Putamen (tissue), 1 donor: ENCODE results near the gene ZNF740.
"Not testable (repeated sequence)": the region's sequence is repeated elsewhere in the genome, so short reads cannot be mapped to it uniquely, and the experiment has no call there.

Source experiments
- DNase-seq: peaks from one replicate; pipeline ENCODE4 v3.0.0-alpha.2; 2016; ENCODE audit warnings: low spot score

ZNF740 gene

GRCh38 chr12:53194973-53195372, 14.5 kb downstream of the ZNF740 start:
- DNase-seq, result no peak

GRCh38 chr12:53195516-53196420, 15.2 kb downstream of the ZNF740 start:
- DNase-seq, result no peak

DNA sequence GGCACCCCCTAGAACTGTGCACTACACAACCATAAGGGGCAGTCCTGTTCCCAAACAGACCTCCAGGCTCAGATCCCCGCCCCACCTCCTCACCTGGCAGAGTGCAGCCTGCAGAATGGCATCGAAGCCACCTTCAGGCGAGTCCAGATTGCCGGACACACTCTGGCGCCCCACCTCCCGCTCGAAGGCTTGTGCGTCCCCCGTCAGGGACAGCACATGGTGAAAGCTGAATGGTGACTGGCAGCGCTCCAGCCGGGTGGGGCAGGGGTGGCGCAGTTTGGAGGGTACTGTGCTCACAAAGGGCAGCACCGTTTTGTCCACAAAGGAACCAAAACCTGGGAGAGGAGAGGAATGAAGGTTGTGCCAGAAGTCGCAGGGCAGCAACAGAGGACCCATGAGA, 16.0 kb downstream of the ZNF740 start:
- DNase-seq, result no peak

DNA sequence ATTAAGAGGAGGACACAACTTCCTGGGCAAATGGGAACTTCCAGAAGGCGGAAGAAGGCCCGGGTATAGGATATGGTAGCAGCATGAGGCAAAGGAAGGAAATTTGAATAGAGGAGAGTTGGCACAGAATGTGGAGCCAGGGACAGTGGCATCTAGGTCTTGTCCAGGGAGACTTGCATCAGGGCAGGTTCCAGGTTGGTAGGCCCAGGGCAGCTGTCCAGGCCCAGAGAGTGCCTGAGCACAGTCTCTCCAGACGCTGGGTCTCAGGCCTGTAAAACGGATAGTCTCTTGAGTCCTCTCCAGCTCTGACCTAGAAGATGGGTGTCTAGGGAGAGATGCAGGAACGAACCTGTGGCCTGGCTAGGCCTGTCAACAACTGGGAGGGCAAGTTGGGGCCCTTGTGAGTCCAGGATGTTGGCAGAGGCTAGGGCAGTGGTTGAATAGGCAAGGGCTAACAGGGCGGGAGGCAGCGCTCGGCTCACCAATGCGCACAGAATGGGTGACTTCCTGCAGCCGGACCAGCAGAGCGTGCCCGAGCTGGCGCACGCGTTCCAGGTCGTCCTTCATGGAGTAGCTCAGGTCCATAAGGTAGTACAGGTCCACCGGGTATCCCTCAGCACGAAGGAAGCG, 16.6 kb downstream of the ZNF740 start:
- no peak for DNase-seq

- no peak for DNase-seq
These were observed 18.1 kb downstream of the ZNF740 start for GRCh38 chr12:53198486-53199110.

GRCh38 chr12:53199700-53200099, 19.2 kb downstream of the ZNF740 start:
- no peak for DNase-seq

GRCh38 chr12:53200107-53200457, 19.6 kb downstream of the ZNF740 start:
- DNase-seq, result no peak

GRCh38 chr12:53200458-53201176, 20.1 kb downstream of the ZNF740 start:
- no peak for DNase-seq

- no peak for DNase-seq
These were observed 20.6 kb downstream of the ZNF740 start for GRCh38 chr12:53201177-53201541.

DNA sequence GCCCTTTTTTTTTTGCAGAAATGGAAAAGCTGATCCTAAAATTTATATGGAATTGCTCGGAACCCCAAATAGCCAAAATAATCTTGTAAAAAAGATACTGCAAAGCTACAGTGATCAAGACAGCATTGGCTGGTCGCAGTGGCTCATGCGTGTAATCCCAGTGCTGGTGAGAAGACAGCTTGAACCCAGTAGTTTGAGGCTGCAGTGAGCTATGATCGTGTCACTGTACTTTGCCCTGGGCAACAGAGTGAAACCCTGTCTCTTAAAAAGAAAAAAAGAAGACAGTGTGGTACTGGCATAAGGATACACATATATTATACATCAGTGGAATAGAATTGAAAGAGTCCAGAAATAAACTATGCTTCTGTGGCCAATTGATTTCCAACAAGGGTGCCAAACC, 21.1 kb downstream of the ZNF740 start:
- no peak for DNase-seq

GRCh38 chr12:53202316-53202715, 21.8 kb downstream of the ZNF740 start:
- not testable (repeated sequence) for DNase-seq

DNA sequence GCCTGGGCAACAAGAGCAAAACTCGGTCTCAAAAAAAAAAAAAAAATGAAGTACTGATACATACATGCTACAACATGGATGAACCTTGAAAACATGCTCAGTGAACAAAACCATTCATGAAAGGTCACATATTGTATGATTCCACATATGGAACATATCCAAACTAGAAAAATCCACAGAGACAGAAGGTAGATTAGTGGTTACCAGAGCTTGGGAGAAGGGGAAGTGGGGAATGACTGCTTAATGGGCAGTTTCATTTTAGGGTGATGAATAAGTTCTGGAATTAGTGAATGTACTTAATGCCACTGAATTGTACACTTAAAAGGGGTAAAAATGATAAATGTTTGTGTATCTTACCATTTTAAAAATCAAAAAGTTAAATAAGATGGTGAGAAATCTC, 23.8 kb downstream of the ZNF740 start:
- DNase-seq, result no peak

DNA sequence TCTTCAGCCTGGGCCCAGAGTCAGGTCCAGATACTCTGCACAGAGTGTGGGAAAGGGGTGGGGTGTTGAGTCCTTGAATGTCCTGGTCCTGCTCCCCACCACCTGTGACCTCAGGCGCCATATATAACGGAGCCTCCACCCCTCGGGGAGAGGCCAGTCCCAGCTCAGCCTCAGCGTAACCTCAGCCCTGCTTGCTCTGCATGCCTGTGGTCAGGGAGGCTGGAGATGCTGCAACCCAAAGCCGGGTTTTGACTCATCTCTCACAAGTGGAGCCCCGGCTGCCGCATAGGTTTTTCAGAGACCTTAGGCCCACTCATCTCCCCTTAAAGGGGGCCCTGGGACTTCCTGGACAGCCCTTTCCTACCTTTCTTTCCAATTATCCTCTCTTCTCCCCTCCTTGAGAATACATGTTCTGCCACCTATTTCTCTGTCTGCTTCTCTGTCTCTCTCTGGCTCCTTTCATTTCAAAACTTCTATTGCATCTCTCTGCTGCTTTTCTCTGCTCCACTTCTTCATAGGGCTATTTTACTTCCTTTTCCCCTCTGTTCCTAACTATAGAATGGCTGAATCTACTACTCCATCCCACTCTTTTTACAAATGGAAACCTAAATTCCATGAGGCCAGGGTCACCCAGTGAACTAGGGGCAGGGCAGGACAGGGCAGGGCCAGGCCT, 25.4 kb downstream of the ZNF740 start:
- DNase-seq, result no peak

GRCh38 chr12:53207042-53207441, 26.5 kb downstream of the ZNF740 start, which contains the start of gene ITGB7:
Gene ITGB7, minus strand, starts transcription at chr12:53207251. Its CDS starts 6,808 bp downstream, at chr12:53200443.
- no peak for DNase-seq

GRCh38 chr12:53208435-53208834, 27.9 kb downstream of the ZNF740 start:
- DNase-seq, result no peak

GRCh38 chr12:53208877-53209463, 28.4 kb downstream of the ZNF740 start:
- no peak for DNase-seq

DNA sequence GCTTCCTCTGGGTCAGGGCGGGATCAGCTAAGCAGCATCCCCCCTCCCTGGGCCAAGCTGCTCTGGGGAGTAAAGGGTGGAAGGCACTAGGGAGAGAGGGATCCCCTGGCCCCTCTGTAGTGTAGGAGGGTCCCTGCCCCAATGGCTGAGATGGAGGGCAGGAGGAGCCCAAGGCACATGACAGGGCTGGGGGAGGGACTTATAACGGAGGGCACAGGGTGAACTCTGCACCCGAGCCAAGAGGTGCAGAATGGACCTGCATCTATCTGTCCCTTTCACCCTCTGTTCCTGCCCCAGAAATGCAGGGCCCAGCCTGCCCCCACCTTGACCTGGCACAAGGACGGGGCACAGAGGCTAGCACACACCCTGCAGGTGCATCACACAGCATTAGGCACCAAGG, 30.3 kb downstream of the ZNF740 start:
- DNase-seq, result no peak

GRCh38 chr12:53211476-53212381, 31.2 kb downstream of the ZNF740 start:
- no peak for DNase-seq

DNA sequence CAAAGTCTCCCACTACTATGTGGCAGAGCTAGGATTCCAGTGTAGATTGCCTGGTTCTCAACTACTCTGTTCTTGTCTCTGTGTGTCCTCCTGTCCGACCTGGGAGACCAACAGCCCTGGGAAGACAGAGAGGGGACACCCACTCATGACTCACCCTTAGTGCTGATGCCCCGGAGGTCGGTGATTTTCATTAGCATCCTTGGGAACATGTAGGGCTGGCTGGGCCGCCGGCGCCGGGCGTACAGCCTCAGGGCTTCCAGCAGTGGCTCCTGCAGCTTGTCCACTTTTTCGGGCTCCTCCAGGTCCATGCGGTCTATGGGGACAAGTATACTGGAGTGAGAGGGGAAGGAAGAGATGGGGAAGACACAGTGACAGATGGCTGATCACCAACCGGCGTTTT, 32.4 kb downstream of the ZNF740 start:
- no peak for DNase-seq

- peak; percentile 74 for DNase-seq
These were observed 32.8 kb downstream of the ZNF740 start for GRCh38 chr12:53213348-53213747.
